HepG2 (cell line): ENCODE results near the gene RAP1A. TPM values are rescaled to one million over a fixed set of nuclear protein-coding genes. Genes with fewer than 3 reads are reported as not detected.

Experiments
- ATF2 ChIP-seq: sonication (generic); formaldehyde crosslinking; IDR thresholded peaks from 2 replicates; pipeline ENCODE4 v1.4.0; 2020; ENCODE audit warnings: missing genetic modification reagents
- FUBP1 ChIP-seq: sonication (generic); formaldehyde crosslinking; IDR thresholded peaks from 2 replicates; pipeline ENCODE4 v1.5.1; 2020; ENCODE audit warnings: missing genetic modification reagents, mild to moderate bottlenecking, borderline replicate concordance
- HNF4A ChIP-seq: sonication (generic); formaldehyde crosslinking; IDR thresholded peaks from 2 replicates; pipeline ENCODE4 v1.4.0; 2020; ENCODE audit warnings: missing genetic modification reagents
- MTERF4 ChIP-seq: sonication (generic); formaldehyde crosslinking; IDR thresholded peaks from 2 replicates; pipeline ENCODE4 v1.8.0; 2023; ENCODE audit warnings: mild to moderate bottlenecking, missing genetic modification reagents
- NCOR1 ChIP-seq: fragments of 200-600 bp; sonication (generic); IDR thresholded peaks from 2 replicates; pipeline ENCODE4 v1.7.0; 2017; ENCODE audit warnings: antibody characterized with exemption, low read length, borderline replicate concordance
- PAWR ChIP-seq: sonication (generic); formaldehyde crosslinking; IDR thresholded peaks from 2 replicates; pipeline ENCODE4 v1.4.0; 2020; ENCODE audit warnings: missing genetic modification reagents, mild to moderate bottlenecking, borderline replicate concordance
- THAP7 ChIP-seq: sonication (generic); formaldehyde crosslinking; IDR thresholded peaks from 2 replicates; pipeline ENCODE4 v1.8.1; 2023; ENCODE audit warnings: mild to moderate bottlenecking, missing genetic modification reagents
- U2AF1 ChIP-seq: fragments of 200-400 bp; formaldehyde crosslinking; optimal IDR thresholded peaks from 2 replicates; pipeline ENCODE3; 2017; ENCODE audit warnings: mild to moderate bottlenecking, low read depth, low read length
- ZNF460 ChIP-seq: sonication (generic); formaldehyde crosslinking; IDR thresholded peaks from 2 replicates; pipeline ENCODE4 v1.5.1; 2020; ENCODE audit warnings: missing genetic modification reagents, mild to moderate bottlenecking, borderline replicate concordance
- ZNF550 ChIP-seq: sonication (generic); formaldehyde crosslinking; IDR thresholded peaks from 2 replicates; pipeline ENCODE4 v1.4.0; 2020; ENCODE audit warnings: mild to moderate bottlenecking, missing genetic modification reagents, borderline replicate concordance
- ZSCAN21 ChIP-seq: sonication (generic); formaldehyde crosslinking; IDR thresholded peaks from 2 replicates; pipeline ENCODE4 v1.8.0; 2022; ENCODE audit warnings: mild to moderate bottlenecking, missing genetic modification reagents, moderate library complexity, borderline replicate concordance
- polyA plus RNA-seq, 8 experiments: library from polyadenylated mRNA; depleted of rRNA in 3 of 8; stranded (reverse) in 7 of 8; unstranded in 1 of 8; fragments of >200 nt; fragmentation: Illumina TruSeq in 4 of 8; extraction: Trizol in 4 of 8; gene quantifications; 2 replicates each; pipeline versions ENCODE4 v1.2.1 to v1.2.3, GENCODE V29; 2011 to 2016; ENCODE audit warnings: low read depth in 4 of 8, missing spikeins in 1 of 8, mixed read lengths in 1 of 8; ENCODE audit not compliant: insufficient read depth in 1 of 8
- total RNA-seq, 5 experiments: library from RNA; depleted of rRNA; stranded (reverse); fragments of >200 nt; fragmentation: Illumina TruSeq; extraction: Trizol; gene quantifications; 2 replicates each; pipeline ENCODE4 v1.2.3, GENCODE V29; 2016; ENCODE audit warnings: low read depth in 1 of 5

Gene RAP1A
- total and polyA plus RNA-seq, 2 of the 13 experiments (the other 11 are each of a cell fraction or from before 2014, with no cell fraction given) = 19.0 to 20.7 TPM

- no peak for TF ChIP-seq HNF4A
- TF ChIP-seq ZNF460 = no peak
- TF ChIP-seq ZNF550 (CRISPR knock-in tag) = no peak
- no peak for TF ChIP-seq FUBP1 (CRISPR knock-in tag)
- no peak for TF ChIP-seq ATF2 (CRISPR knock-in tag)
- no peak for TF ChIP-seq ZSCAN21 (CRISPR knock-in tag)
- TF ChIP-seq THAP7 (CRISPR knock-in tag) = no peak
- no peak for TF ChIP-seq MTERF4 (CRISPR knock-in tag)
- TF ChIP-seq U2AF1 = no peak
- TF ChIP-seq NCOR1 = no peak
- no peak for TF ChIP-seq PAWR (CRISPR knock-in tag)
Measured at GRCh38 chr1:111704240-111704639, 84.7 kb downstream of the RAP1A start (continued).
